HG02885 (cell line): ENCODE data around the gene PXMP2.
A peak's percentile ranks its signal among the peaks of the same experiment; 100 is the strongest.

Experiments
- ATAC-seq: cut with Tn5 transposase; IDR thresholded peaks from one replicate; pipeline ENCODE4 v1.9.1; 2021; ENCODE audit warnings: mild to moderate bottlenecking; ENCODE audit not compliant: unreplicated experiment, poor library complexity

Gene PXMP2

GRCh38 chr12:132659146-132659545 lies 28.2 kb upstream of the PXMP2 start:
- ATAC-seq: no peak

- no peak for ATAC-seq
These were observed 27.3 kb upstream of the PXMP2 start for GRCh38 chr12:132660052-132660451.

GRCh38 chr12:132660996-132661395 lies 26.4 kb upstream of the PXMP2 start:
- ATAC-seq: no peak

GRCh38 chr12:132661972-132662371 lies 25.4 kb upstream of the PXMP2 start:
- no peak for ATAC-seq

- ATAC-seq: no peak
These were observed 24.3 kb upstream of the PXMP2 start for GRCh38 chr12:132662901-132663755.

- no peak for ATAC-seq
These were observed 22.9 kb upstream of the PXMP2 start for GRCh38 chr12:132664206-132665148.

GRCh38 chr12:132665149-132665491 lies 22.3 kb upstream of the PXMP2 start:
- ATAC-seq: no peak

- no peak for ATAC-seq
These were observed 21.6 kb upstream of the PXMP2 start for GRCh38 chr12:132665794-132666193.

GRCh38 chr12:132668191-132669088 lies 18.9 kb upstream of the PXMP2 start:
- no peak for ATAC-seq

GRCh38 chr12:132669166-132669879 lies 18.1 kb upstream of the PXMP2 start:
- ATAC-seq: no peak

- ATAC-seq: no peak
These were observed 15.3 kb upstream of the PXMP2 start for GRCh38 chr12:132672116-132672515.

- ATAC-seq: no peak
These were observed 14.7 kb upstream of the PXMP2 start for GRCh38 chr12:132672678-132673077.

GRCh38 chr12:132673288-132674179 lies 13.9 kb upstream of the PXMP2 start:
- no peak for ATAC-seq

GRCh38 chr12:132674561-132674960 lies 12.8 kb upstream of the PXMP2 start:
- no peak for ATAC-seq

- ATAC-seq: no peak
These were observed 11.5 kb upstream of the PXMP2 start for GRCh38 chr12:132675757-132676432.

GRCh38 chr12:132677492-132677891 lies 9.9 kb upstream of the PXMP2 start:
- ATAC-seq: no peak

- no peak for ATAC-seq
These were observed 2.0 kb upstream of the PXMP2 start for GRCh38 chr12:132685400-132685799.

- peak; percentile 24 for ATAC-seq
These were observed 569 bp upstream of the PXMP2 start for GRCh38 chr12:132686825-132687210.
